ENCODE data around the gene C16orf87. TPM values are rescaled to one million over a fixed set of nuclear protein-coding genes. Genes with fewer than 3 reads are reported as not detected.
A peak's percentile ranks its signal among the peaks of the same experiment; 100 is the strongest.

Gene C16orf87
- total RNA-seq, 1 experiment from 2014 or later = 13.5 TPM

DNA sequence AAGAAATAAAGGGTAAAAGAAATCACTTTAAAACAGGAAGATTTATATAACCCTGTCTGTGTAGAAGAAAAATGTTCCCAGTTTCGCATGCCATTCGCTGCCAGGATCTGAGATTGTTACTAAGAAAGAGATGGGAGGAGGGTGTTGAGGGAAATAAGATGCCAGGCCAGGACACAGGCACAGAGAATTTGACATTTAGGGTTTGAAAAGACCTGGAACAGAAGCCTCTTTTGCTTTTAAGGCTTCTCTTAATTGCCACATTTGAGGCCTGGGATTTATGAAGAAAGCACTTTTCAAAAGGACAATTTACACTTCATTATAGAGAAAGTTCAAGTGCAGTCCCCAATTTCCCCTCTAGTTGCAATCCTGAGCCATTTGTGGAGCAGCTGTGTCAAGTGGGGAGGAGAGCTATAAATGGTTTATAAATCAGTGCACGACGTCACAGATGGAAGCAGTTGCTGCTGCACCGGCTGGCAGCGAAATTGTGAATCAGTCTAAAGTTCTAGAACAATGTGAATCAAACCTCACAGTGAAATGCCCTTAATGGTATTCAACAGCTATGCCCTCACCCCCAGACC, 26.5 kb upstream of the C16orf87 start:
- intact Hi-C loops (cut with micrococcal nuclease) = loop anchor here (10.0 kb wide), 1 partner anchor 1307 kb away; no protein-coding TSS in a partner anchor
- POLR2A ChIA-PET = interaction anchor here (0.6 kb wide), 1 partner anchor 28 kb away, joined by 4 read pairs; no protein-coding TSS in a partner anchor
- H3K4me3 Mint-ChIP-seq (ENCODE audit: unreplicated experiment) = no peak overlapping the region

DNA sequence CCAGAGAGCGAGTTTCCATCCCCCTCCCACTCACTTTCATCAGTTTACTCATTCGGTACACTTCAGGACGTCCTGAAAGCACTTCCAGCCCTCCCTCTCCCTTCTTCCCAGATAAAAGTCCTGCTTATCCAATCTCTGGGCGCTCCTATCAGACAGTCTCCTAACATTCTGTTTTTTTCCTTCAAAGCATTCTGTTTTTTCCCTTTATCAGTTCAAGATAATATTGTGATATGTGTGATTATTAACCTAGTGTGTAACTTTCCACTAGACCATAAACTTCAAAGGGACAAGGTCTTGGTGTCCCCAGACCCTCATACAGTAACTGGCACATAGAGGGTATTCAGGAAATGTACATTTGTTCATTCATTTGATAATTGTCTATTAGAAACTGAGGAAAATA, 24.4 kb upstream of the C16orf87 start:
- no peak overlapping the region for H3K27ac Mint-ChIP-seq (ENCODE audit: low read depth, unreplicated experiment)
- DNase-seq (ENCODE audit: unreplicated experiment) = no peak
- H3K4me1 Mint-ChIP-seq (ENCODE audit: insufficient read depth, unreplicated experiment) = peaks cover 6% of the 10 kb centered on the region
- H3K27me3 Mint-ChIP-seq (ENCODE audit: insufficient read depth, unreplicated experiment) = no peaks in the 10 kb centered on the region
- TF ChIP-seq, protein P1, sequence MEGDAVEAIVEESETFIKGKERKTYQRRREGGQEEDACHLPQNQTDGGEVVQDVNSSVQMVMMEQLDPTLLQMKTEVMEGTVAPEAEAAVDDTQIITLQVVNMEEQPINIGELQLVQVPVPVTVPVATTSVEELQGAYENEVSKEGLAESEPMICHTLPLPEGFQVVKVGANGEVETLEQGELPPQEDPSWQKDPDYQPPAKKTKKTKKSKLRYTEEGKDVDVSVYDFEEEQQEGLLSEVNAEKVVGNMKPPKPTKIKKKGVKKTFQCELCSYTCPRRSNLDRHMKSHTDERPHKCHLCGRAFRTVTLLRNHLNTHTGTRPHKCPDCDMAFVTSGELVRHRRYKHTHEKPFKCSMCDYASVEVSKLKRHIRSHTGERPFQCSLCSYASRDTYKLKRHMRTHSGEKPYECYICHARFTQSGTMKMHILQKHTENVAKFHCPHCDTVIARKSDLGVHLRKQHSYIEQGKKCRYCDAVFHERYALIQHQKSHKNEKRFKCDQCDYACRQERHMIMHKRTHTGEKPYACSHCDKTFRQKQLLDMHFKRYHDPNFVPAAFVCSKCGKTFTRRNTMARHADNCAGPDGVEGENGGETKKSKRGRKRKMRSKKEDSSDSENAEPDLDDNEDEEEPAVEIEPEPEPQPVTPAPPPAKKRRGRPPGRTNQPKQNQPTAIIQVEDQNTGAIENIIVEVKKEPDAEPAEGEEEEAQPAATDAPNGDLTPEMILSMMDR (IDR thresholded peaks at IDR 0.05; ENCODE audit: unreplicated experiment) = no peak
- POLR2A ChIA-PET = interaction anchor here (1.8 kb wide), 1 partner anchor 30 kb away, joined by 10 read pairs; no protein-coding TSS in a partner anchor
- CTCF ChIA-PET = interaction anchor here (1.5 to 5.5 kb wide), 10 partner anchors 8 to 70 kb away, joined by 11 to 287 read pairs (median 17); no protein-coding TSS in a partner anchor
- no peak overlapping the region for H3K4me3 Mint-ChIP-seq (ENCODE audit: unreplicated experiment)
- intact Hi-C loops (cut with micrococcal nuclease) = loop anchor here (2.0 to 10.0 kb wide), 2 partner anchors 29 to 1309 kb away; partner anchors contain the start of gene GPT2
- BruUV-seq (replicated peaks) = no TSS peak
- no peaks in the 10 kb centered on the region for H3K36me3 Mint-ChIP-seq (ENCODE audit: insufficient read depth, unreplicated experiment)
- no peaks in the 10 kb centered on the region for H3K9me3 Mint-ChIP-seq (ENCODE audit: unreplicated experiment)

More for the DNA sequence above, 26.5 kb upstream of the C16orf87 start:
- H3K27ac Mint-ChIP-seq (ENCODE audit: low read depth, unreplicated experiment) = no peak overlapping the region
- no TSS peak for BruUV-seq (replicated peaks)
- H3K4me1 Mint-ChIP-seq (ENCODE audit: insufficient read depth, unreplicated experiment) = peaks cover 6% of the 10 kb centered on the region
- peak; percentile 38 for DNase-seq (ENCODE audit: unreplicated experiment)
- CTCF ChIA-PET = interaction anchor here (0.6 to 2.7 kb wide), 11 partner anchors 12 to 1390 kb away, joined by 3 to 14 read pairs (median 4); partner anchors contain the start of gene GPT2
- H3K36me3 Mint-ChIP-seq (ENCODE audit: insufficient read depth, unreplicated experiment) = no peaks in the 10 kb centered on the region
- TF ChIP-seq, protein P1 (IDR thresholded peaks at IDR 0.05; ENCODE audit: unreplicated experiment) = peak; percentile 23
- no peaks in the 10 kb centered on the region for H3K9me3 Mint-ChIP-seq (ENCODE audit: unreplicated experiment)
- no peaks in the 10 kb centered on the region for H3K27me3 Mint-ChIP-seq (ENCODE audit: insufficient read depth, unreplicated experiment)

DNA sequence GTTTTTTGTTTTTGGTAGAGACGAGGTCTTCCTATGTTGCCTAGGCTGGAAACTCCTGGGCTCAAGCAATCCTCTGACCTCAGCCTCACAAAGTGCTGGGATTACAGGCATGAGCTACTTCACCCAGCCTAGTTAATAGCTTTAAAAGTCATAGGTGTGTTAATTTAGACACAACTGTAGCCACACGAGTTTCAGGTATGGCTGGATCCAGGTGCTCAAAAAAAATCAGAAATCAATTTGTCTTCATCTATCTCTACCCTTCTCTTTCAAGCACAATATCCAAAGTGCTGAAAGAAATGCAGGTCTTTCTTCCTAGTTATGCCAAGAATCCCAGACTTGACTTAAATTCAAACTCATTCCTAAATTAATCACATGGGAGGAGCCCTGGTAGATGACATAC, 23.9 kb upstream of the C16orf87 start:
- intact Hi-C loops (cut with micrococcal nuclease) = loop anchor here (1.0 to 10.0 kb wide), 5 partner anchors 30 to 1310 kb away; partner anchors contain the start of gene GPT2
- no peak overlapping the region for H3K27ac Mint-ChIP-seq (ENCODE audit: low read depth, unreplicated experiment)
- H3K4me1 Mint-ChIP-seq (ENCODE audit: insufficient read depth, unreplicated experiment) = peaks cover 2% of the 10 kb centered on the region
- no peaks in the 10 kb centered on the region for H3K27me3 Mint-ChIP-seq (ENCODE audit: insufficient read depth, unreplicated experiment)
- TF ChIP-seq, protein P1 (IDR thresholded peaks at IDR 0.05; ENCODE audit: unreplicated experiment) = no peak
- H3K4me3 Mint-ChIP-seq (ENCODE audit: unreplicated experiment) = no peak overlapping the region
- H3K36me3 Mint-ChIP-seq (ENCODE audit: insufficient read depth, unreplicated experiment) = no peaks in the 10 kb centered on the region
- no peaks in the 10 kb centered on the region for H3K9me3 Mint-ChIP-seq (ENCODE audit: unreplicated experiment)
- BruUV-seq (replicated peaks) = no TSS peak
- no peak for DNase-seq (ENCODE audit: unreplicated experiment)
- POLR2A ChIA-PET = interaction anchor here (1.5 to 1.8 kb wide), 3 partner anchors 28 to 54 kb away, joined by 4 to 10 read pairs (median 7); no protein-coding TSS in a partner anchor
- CTCF ChIA-PET = interaction anchor here (0.6 to 5.5 kb wide), 30 partner anchors 9 to 1312 kb away, joined by 3 to 287 read pairs (median 10); no protein-coding TSS in a partner anchor

DNA sequence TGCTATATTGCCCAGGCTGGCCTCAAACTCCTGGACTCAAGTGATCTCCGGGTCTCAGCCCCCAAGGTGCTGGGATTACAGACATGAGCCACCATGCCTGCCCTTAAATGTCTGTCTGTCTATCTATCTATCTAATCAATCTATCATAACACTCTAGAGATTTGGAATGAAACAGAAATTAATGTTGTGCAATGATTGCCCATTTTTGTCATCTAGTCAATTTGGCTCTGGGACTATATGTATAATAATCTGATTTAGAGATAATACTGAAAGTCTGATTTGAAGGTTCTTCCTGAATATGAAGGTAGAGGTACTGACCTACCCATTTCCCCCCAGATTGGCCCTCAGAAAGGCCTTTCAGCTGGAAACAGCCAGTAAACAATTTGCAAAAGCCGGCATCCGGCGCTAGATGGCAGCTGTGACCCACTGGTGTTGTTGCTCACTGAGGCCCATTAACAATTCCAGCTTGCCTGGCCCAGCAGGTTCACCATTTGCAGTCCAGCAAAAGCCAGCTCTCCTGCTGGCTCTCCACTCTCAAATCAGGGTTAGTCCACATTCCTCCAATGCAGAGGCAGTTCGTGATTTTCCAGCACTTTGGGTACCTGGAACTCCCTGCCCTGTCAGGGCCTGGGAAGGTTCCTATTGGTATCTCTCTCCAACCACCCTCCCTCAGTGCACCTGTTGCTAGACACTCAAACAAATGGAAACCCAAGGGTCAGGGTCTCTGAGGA, 22.9 kb upstream of the C16orf87 start:
- Mint-ChIP-seq H3K4me3 (ENCODE audit: unreplicated experiment) (no peak overlapping the region), H3K27me3 (ENCODE audit: insufficient read depth, unreplicated experiment) (no peaks in the 10 kb centered on the region), H3K9me3 (ENCODE audit: unreplicated experiment) (no peaks in the 10 kb centered on the region), H3K27ac (ENCODE audit: low read depth, unreplicated experiment) (no peak overlapping the region), H3K36me3 (ENCODE audit: insufficient read depth, unreplicated experiment) (no peaks in the 10 kb centered on the region), H3K4me1 (ENCODE audit: insufficient read depth, unreplicated experiment) (no peaks in the 10 kb centered on the region)
- peak; percentile 79 for DNase-seq (ENCODE audit: unreplicated experiment)
- BruUV-seq (replicated peaks) = no TSS peak
- TF ChIP-seq, protein P1 (IDR thresholded peaks at IDR 0.05; ENCODE audit: unreplicated experiment) = peak; percentile 95
- ChIA-PET CTCF (interaction anchor here (0.6 to 5.5 kb wide), 50 partner anchors 9 to 1651 kb away, joined by 3 to 287 read pairs (median 6); partner anchors contain the start of gene DNAJA2), POLR2A (interaction anchor here (0.7 to 1.8 kb wide), 7 partner anchors 23 to 60 kb away, joined by 3 to 10 read pairs (median 4); partner anchors contain the start of gene C16orf87)
- intact Hi-C loops (cut with micrococcal nuclease) = loop anchor here (1.0 to 10.0 kb wide), 5 partner anchors 31 to 1311 kb away; partner anchors contain the start of gene GPT2
